Measurements from ENCODE around the gene PACSIN3.

GRCh38 chr11:47229161-47229560 is 42.9 kb upstream of the PACSIN3 start:
- TF ChIP-seq TAF7 (optimal IDR thresholded peaks at IDR 0.05; ENCODE audit: borderline replicate concordance, low read depth, low read length) (no peak), JUN (IDR thresholded peaks at IDR 0.05; ENCODE audit: low read depth, low read length) (no peak), CTCF (IDR thresholded peaks at IDR 0.05; ENCODE audit: control extremely low read depth in 1 of 3, insufficient read depth in 1 of 3, low read depth in 1 of 3, low read length in 3 of 3) (no peak), SP1 (IDR thresholded peaks at IDR 0.05; ENCODE audit: low read depth, low read length) (no peak), POLR2A (IDR thresholded peaks at IDR 0.05; ENCODE audit: control extremely low read depth in 1 of 2, low read depth in 2 of 2, low read length in 2 of 2) (no peak), MAX (IDR thresholded peaks at IDR 0.05) (no peak), EZH2 (IDR thresholded peaks at IDR 0.05; ENCODE audit: low read depth, low read length, severe bottlenecking) (no peak), ASH2L (IDR thresholded peaks at IDR 0.05; ENCODE audit: low read length) (no peak), CHD2 (IDR thresholded peaks at IDR 0.05; ENCODE audit: low read length) (no peak), ZNF274 (IDR thresholded peaks at IDR 0.05; ENCODE audit: borderline replicate concordance, extremely low read depth, low read length) (no peak), EP300 (IDR thresholded peaks at IDR 0.05; ENCODE audit: borderline replicate concordance in 1 of 2, low read depth in 2 of 2, low read length in 2 of 2) (no peak), RFX5 (IDR thresholded peaks at IDR 0.05; ENCODE audit: borderline replicate concordance, low read depth, low read length) (no peak)
